HL-60 (cell line): ENCODE measurements around the gene EPHA6.

Experiments used
- CTCF ChIP-seq: IDR thresholded peaks from one replicate; pipeline ENCODE4 v1.5.1; 2011; ENCODE audit warnings: low read length, control low read depth, inconsistent platforms; ENCODE audit not compliant: insufficient read depth
- GABPA ChIP-seq: IDR thresholded peaks from 2 replicates; pipeline ENCODE4 v1.6.1; 2012; ENCODE audit warnings: low read depth
- POLR2AphosphoS5 ChIP-seq: IDR thresholded peaks from 2 replicates; pipeline ENCODE4 v1.6.1; 2012; ENCODE audit warnings: low read depth
- REST ChIP-seq: IDR thresholded peaks from 2 replicates; pipeline ENCODE4 v1.6.1; 2012; ENCODE audit warnings: low read depth; ENCODE audit not compliant: insufficient replicate concordance
- SPI1 ChIP-seq: IDR thresholded peaks from 2 replicates; pipeline ENCODE4 v1.6.1; 2012; ENCODE audit warnings: low read depth, mild to moderate bottlenecking, borderline replicate concordance

DNA sequence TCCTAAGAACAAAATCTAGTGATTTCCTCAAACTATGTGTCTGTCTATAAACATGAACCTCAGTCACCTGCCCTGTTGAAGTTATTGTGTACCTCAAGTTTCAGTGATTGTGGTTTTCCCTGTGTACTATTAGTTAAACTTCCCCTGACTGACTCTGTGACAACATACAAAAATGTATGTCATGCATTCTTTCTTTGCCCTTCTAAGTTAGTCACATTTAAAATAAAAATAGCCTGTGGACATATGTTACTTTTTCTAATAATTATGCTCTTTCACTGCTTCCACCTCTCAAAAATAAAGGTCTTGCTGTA is 29.8 kb downstream of the EPHA6 start:
- no peak for TF ChIP-seq CTCF
- no peak for TF ChIP-seq POLR2AphosphoS5
- no peak for TF ChIP-seq SPI1
- no peak for TF ChIP-seq GABPA
- TF ChIP-seq REST = no peak
